HG02884 (cell line): Measurements from ENCODE around the gene SLC25A21.
"Not testable (repeated sequence)": the region's sequence is repeated elsewhere in the genome, so short reads cannot be mapped to it uniquely, and the experiment has no call there.

Experiments used
- ATAC-seq: cut with Tn5 transposase; IDR thresholded peaks from one replicate; pipeline ENCODE4 v1.9.1; 2021; ENCODE audit warnings: mild to moderate bottlenecking, moderate library complexity; ENCODE audit not compliant: unreplicated experiment

The SLC25A21 gene

DNA sequence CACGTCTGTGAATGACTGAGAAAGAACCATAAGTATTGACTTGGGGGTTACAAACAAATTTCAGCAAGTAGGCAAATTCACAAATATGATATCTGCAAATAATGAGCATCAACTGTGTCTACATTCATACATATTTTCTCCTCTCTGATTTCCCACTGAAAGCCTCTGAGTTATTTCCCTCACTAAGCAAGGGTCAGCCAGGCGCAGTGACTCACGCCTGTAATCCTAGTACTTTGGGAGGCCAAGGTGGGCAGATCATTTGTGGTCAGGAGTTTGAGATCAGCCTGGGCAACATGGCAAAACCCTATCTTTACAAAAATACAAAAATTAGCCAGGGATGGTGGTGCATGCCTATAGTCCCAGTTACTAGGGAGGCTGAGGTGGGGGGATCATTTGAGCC, 80.8 kb downstream of the SLC25A21 start:
- no peak for ATAC-seq

DNA sequence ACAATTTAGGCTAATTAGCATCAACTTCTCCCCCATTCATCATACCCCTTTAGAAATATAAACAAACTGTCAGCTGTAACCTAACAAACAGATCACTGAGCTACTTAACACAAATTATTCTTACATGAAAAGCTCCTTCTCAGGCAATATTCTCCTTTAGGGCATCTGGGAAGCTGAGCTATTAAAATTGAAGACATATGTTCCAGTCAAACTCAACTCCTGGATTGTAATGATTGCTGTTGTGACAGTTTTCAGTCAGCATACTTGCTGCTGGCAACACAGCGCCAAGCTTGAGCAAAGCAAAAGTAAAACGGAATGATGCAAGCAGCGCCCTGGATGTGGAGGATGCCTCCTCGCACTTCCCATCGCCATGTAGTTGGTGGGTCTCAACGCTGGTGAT, 82.4 kb downstream of the SLC25A21 start:
- ATAC-seq: no peak

DNA sequence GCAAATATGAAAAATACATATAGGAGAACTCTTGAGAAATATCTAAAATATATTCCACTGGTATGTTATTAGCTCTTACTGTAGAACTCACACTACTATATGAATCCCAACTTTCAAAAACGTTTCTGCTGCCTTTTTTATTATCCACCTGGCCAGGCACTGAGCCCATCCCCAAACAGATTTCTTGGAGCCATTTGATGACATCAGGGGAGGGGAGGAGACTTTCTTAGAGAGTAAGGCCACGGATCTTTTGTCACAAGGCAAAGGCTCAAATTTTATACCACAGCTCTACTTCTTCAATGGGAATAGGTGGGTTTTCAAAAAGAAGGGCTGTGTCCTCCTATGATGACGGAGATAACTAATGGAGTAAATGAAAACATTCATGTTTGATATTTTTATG, 83.0 kb downstream of the SLC25A21 start:
- ATAC-seq: no peak

DNA sequence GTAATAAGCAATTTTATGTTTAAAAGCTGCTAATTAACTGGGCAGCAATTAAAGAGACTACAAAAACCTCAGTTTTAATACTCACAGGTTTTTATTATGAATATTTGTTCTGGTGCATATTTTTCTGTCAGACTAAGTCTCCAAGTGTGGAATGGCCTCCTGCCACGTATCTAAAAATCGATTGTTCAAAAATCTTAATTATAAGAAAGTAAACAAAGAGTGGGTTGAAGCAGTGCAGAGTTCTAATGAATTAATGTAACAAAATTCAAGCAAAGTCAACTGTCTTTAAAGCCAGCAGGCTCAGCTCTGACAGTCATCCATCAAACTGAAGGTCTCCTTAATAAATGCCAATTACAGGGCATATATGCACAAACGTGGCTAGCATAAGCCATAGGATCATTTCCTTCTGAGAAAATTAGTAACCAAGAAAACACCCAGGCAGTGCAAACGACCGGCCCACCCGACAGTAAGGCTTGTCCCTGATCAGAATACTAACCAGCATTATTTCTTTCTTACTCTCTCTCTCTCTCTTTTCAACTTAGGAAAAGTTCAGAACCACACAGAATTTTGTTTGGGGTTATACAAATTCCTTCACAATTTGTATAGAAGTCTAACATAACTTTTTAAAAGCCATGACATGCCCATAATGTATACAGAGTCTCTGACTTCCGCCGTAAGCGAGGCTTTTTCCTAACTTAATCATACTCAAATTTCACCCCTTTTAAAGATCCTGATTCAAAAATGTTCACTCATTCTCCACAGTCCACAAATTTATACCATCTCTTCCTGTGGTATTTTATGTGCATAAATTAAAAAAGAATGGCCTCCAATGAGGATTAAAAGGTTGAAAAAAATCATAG, 83.8 kb downstream of the SLC25A21 start:
- ATAC-seq: no peak

DNA sequence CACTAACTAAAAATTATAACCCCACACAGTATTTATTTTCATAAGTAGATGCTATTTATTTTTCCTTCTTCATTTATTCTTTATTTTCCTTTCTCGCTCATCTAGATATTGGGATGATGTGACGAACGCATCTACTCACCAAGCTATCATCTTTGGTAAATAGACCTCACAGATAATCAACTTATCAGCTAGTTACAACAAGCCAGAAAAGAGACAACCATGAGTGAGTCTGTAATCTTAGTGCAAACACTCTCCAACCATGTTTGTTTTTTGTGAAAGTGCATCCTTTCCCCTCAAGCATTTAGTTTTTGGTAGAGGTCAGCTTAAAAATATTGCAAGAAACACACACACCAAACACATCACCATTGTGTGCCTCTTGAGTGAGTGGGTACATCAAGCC, 84.9 kb downstream of the SLC25A21 start:
- ATAC-seq: no peak

DNA sequence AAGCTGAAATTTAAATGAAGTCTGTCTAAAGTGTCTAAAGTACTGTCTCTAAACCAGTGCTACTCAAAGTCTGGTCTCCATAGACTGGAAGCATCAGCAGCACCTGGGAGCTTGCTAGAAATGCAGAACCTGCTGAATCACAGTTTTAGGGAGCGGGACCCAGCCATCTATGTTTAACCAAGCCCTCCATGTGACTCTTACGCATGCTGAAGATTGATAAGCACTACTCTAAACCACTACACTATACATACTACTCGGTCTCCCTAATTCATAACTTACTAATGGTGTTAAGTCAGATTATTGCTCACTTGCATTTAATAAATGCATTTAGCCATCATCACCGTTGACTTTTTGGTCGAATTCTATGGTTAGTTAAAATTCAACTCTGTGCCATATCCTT, 88.8 kb downstream of the SLC25A21 start:
- no peak for ATAC-seq

DNA sequence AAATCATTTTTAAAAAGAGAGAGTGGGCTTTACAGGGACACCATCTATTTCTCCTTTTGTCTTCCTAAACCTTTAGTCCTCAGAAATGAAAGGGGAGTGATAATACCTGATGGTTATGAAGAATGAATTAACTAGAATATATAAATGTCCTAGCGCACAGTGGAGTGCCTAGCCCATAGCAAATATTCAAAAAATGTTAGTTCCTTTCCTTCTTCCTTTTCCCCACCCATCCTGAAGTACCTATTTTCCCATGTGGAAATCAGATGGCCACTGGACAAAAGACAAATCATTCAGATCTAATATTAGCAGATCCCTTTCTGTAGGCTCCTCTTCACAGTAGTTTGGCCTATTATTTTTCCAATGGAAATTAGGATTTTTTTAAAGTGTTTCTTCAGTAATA, 90.0 kb downstream of the SLC25A21 start:
- no peak for ATAC-seq

DNA sequence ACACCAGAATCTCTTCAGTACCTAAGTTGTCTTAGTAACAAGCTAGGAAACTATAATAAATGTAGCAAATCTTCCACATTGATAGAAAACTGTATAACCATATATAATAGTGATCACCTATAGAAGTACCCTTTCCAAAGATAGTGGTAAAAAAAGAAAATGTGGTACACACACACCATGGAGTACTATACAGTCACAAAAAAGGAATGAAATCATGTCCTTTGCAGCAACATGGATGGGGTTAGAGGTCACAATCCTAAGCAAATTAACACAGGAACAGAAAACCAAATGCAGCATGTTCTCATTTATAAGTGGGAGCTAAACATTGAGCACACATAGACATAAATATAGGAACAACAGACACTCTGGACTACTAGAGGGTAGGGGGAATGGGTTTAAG, 90.5 kb downstream of the SLC25A21 start:
- ATAC-seq: no peak

DNA sequence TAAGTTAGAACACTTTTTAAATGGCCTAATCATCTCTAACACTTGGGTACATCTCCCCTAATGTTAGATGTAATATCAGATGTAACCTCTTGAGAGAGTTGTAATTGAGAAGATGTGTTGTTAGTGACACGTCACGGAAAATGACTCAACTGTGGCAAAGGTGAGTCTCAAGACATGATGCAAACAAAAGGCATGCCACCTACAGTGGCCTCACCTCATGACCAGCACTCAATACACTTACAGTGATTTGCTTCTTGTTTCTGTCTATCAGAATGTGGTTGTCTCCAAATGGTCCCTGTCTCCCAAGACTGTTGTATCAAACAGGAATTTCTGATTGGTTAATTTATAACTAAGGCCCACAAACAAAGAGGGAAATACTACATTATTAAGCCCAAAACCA, 91.2 kb downstream of the SLC25A21 start:
- no peak for ATAC-seq

DNA sequence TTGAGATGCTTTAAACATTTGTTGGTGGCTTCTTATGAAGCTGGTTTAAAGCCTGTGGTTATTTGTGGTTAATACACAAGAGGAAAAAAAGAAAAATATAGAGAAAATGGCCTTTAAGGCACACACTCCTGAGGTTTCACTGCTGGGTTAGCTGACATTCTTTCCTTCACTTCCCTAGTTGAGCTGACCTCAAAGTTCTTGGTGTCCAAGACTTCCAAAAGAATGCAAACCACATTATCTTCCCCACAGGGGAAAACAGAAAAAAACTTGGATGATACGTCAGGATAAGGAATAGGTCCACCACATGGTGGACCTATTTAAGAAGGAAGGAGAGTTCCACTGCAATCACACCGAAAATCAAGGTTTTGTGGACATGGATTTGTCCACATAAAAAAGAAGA, 94.3 kb downstream of the SLC25A21 start:
- ATAC-seq: no peak

DNA sequence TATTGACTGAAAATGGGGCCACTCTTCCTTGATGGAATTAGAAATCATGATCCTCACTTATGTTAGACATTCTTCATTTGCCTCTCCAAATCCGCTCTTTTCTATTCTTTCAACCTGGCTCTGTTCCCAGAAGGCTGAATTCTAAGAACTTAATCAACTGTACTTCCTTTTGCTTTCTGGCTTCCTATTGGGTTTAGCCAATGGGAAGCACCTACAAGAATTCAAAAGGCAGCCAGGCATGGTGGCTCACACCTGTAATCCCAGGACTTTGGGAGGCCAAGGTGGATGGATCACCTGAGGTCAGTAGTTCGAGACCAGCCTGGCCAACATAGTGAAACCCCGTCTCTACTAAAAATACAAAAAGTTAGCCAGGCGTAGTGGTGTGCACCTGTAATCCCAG, 98.1 kb downstream of the SLC25A21 start:
- ATAC-seq: not testable (repeated sequence)

DNA sequence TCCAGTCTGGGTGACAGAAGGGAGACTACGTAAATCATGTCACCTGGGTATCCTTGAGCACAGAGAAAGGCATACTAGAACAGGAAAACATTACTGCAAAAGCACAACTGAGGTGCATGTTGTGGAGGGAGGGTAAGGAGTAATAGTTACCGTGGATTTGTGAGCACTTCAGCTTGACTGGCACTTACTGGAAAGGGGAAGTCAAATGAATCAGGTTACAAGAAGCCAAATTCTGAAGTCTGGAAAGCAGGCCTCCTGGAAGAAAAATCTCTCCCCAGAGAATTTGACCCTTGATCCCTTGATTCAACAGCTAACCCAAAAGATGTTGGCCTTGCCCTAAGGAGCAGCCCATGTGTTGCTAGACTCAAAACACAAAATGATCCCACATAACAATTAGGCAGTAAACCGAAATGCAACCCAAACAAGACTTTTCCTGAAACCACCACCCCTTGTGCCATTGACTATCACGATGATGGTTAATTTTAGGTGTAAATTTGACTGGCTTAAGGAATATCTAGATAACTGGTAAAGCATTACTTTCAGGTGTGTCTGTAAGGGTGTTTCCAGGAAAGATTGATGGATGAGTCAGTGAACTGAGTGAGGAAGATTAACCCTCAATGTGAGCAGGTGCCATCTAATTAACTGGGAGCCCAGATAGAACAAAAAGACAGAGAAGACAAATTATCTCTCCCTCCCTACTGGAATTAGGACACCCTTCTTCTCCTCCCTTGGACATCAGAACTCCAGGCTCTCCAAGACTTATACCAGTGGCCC, 108.8 kb downstream of the SLC25A21 start:
- no peak for ATAC-seq

DNA sequence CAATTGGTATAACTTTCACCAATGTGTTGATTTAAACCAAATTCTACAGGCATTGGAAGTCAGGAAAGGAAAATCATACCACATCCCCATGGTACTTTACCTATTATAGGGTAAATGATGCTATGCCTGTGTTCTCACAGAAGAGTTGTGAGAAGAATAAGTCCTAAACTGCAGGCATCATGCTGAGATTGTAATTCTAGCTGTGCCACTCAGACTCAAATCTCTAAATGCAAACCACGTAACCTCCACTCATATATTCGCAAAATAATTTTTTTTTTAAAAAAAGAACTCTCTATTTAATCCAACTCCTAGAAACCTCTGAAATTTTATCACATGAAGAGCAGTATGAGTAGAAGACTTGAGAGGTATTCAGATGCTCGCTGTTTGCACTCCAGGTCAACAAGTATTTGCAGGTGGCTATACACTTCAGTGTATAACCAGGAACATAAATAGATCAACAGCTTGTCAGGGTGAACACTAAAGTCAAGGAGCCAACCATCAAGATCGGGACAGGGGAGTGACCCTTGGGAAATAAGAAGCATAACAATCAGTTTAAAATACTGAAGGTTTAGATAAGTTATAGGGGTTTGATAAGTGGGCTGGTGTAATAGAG, 110.1 kb downstream of the SLC25A21 start:
- no peak for ATAC-seq

DNA sequence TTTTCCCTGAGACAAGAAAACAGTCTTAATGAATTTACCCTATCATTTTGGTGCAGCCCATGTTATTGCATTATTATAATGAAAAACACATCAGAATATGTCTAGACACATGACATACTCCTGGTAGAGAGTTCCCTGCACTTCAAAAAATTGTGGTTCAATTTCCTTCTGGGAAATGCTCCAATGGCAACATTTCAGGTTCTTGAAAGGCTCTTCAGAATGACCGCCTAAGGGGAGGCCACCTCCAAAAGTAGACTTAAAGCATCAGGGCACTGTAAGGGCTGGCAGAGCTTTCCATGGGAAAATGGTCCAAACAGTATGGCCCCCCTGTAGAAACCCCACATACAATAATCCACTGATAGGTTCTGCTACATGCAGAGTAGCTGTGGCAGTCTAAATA, 110.7 kb downstream of the SLC25A21 start:
- ATAC-seq: no peak

DNA sequence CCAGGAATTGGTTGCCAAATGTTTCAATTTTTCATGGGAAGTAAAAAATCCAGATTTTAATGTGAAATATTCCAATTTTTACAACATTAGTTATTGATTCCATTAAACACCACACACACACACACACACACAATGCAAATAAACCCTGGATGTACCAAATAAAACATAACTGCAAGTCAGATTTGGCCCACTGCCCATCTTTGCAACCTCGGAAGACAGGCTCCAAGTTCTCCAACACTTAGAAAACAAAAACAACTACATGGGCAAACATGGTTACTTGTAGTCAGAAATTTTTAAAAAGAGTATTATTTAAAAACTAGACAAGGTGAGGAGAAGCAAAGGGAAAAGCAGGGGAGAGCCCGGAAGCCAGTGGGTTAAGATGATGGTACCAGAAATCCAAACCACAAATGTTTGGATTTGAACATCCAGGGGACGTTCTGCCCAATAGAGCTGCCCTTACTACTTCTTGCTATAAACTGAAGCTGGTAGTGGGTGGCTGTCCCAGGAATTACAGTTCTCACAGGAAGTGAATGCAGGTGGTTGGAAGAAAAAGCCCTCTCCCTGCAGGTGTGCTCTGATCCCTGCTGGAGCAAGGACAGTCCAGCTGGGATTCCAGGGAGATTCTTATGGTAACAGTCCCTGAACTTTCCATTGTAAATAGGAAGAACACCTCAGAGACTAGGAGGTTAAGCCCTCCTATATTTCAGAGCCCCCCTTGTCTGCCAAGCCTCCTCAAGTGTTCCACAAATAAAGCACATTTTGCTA, 111.7 kb downstream of the SLC25A21 start:
- no peak for ATAC-seq

DNA sequence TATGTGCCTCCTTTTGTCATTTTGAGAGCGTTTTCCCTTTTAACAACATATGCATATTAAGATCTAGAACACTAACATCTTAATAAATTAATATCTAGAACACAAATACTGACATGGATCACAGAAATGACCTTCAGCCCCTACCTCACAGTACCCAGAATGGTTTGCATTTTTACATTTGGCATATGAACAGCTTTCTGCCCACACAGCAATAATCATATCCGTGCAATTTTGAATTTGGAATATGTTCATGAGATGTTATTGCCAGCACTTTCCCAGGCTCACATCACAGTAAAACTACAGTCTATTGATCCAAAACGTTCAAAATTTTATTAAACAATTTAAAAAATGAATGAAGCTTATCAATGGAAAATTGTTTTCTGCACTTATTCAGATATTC, 114.6 kb downstream of the SLC25A21 start:
- no peak for ATAC-seq

DNA sequence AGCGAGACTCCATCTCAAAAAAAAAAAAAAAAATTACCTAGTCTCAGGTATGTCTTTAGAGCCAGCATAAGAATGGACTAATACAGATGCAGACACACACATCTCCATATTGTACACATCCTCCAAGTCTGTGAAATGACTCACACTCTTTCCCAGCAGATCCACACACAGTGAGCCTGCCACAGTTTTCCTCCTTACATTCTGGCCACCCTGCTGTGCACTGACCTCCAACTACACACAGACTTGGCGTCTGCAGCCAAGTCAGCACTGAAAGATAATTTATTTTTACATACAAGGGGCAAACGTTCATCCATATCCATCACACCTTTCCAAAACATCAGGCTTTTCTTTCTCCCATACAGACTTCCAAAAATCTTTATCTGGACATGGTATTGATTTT, 115.9 kb downstream of the SLC25A21 start:
- no peak for ATAC-seq

DNA sequence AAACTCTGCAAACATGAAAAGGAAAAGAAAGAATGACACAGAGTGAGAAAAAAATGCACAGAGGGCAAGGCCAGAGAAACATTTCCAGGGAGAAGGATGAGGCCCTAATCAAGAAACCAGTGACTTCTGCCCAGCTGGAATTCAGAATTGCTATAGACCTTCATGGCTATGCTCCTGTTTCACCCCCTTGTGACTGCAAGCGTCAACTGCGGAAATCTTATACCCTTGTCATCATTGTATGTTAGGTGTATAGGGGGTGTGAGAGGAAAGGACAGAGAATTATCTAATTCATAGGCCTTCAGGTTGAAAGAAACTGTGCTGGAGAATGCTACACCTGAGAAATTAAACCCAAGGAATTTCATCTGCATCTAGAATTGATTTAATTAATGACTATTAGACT, 117.5 kb downstream of the SLC25A21 start:
- ATAC-seq: no peak

DNA sequence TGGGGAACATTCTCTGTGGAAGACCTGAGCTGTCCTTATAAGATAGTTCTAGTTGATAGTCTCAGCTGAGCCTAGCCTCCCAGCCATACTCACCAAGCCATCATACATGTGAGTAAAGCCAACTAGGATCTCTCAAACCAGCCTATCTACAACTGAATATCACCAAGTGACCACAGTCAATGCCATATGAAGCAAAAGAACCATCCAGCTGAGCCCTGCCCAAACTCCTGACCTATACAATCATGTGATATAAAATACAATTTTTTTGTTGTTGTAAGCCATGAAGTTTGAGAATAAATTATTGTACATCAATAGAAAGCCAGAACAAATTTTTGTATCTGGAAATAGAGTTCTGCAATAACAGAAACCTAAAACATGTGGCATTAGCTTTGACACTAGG, 118.3 kb downstream of the SLC25A21 start:
- no peak for ATAC-seq

DNA sequence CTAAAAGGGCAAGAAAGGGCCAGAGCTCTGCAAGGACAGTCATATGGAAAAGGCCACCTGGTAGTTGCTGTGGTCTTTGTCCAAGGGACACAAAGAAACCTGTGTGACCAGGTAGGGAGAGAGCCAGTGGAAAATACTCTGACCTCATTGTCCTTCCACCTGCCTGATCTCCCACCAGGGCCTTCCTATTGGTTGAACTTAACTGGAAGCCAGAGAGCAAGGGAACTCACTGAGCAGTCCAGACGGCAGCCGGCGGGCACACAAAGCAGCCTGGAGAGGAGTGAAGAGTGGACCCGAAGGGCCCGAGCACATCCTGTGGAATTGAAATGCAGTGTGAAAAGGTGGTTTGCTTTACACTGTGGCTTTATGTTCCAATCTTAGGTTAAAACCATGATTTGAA, 120.7 kb downstream of the SLC25A21 start:
- ATAC-seq: no peak

DNA sequence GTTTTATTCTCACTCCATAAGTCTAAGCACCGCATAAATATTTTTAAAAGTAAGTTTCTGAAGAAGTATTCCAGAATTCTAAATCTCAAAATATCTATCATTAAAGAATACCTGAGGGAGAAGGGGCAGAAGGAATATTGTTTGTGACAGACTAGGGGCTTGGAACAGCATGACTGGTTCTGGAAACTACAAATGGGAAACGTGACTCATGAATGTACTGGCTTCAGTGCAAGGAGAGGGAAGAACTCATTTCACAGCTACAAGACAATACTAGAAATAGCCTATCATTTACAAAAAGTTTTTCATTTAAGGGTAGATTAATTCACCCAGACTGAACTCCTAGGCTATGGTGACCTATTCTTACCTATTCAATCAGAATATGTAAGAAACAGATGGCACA, 121.3 kb downstream of the SLC25A21 start:
- ATAC-seq: no peak
